ENCODE results near the gene STK16.

Gene STK16

DNA sequence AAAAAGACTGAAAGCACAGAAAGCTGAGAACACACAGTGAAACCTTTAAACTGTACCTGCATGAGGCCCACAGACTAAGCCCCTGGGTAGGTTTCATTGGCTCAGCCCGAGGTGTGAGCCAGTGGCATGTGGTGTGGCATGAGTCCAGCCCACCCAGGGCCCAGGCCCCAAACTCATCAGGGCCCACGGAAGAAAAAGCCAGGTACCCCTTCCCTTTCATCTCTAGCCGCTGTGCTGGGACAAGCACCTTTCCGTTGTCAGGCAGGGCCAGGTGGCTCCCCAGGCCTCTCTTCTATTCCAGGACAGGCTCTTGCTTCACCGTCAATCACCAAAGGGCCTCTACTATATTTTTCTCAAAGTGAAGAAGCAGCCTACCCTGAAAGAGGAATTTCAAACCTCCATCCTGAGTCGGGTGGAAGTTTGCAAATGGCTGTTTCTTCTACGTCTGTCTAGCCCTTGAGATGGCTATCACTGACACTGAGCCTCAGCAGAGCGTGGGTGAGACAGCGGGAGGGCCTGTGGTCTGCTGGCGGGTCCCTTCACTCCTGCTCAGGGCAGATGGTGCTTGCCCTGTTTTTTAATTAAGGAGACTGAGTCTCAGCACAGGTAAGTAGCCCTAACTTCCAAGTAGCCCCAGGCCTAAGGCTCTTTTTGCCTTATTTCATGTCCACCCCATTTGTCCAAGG, 42.4 kb downstream of the STK16 start:
- TF ChIP-seq, protein P1, sequence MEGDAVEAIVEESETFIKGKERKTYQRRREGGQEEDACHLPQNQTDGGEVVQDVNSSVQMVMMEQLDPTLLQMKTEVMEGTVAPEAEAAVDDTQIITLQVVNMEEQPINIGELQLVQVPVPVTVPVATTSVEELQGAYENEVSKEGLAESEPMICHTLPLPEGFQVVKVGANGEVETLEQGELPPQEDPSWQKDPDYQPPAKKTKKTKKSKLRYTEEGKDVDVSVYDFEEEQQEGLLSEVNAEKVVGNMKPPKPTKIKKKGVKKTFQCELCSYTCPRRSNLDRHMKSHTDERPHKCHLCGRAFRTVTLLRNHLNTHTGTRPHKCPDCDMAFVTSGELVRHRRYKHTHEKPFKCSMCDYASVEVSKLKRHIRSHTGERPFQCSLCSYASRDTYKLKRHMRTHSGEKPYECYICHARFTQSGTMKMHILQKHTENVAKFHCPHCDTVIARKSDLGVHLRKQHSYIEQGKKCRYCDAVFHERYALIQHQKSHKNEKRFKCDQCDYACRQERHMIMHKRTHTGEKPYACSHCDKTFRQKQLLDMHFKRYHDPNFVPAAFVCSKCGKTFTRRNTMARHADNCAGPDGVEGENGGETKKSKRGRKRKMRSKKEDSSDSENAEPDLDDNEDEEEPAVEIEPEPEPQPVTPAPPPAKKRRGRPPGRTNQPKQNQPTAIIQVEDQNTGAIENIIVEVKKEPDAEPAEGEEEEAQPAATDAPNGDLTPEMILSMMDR (IDR thresholded peaks at IDR 0.05; ENCODE audit: control insufficient read depth, insufficient read depth, low read depth, low read length, missing control alignments), result no peak
- DNase-seq (ENCODE audit: low read depth), result no peak
- H3K4me3 ChIP-seq (ENCODE audit: control insufficient read depth, low read depth, low read length), result no peak overlapping the region

GRCh38 chr2:219289195-219289536, 43.9 kb downstream of the STK16 start:
- DNase-seq (ENCODE audit: low read depth), result no peak
- H3K4me3 ChIP-seq (ENCODE audit: control insufficient read depth, low read depth, low read length), result no peak overlapping the region
- TF ChIP-seq, protein P1 (IDR thresholded peaks at IDR 0.05; ENCODE audit: control insufficient read depth, insufficient read depth, low read depth, low read length, missing control alignments), result no peak

DNA sequence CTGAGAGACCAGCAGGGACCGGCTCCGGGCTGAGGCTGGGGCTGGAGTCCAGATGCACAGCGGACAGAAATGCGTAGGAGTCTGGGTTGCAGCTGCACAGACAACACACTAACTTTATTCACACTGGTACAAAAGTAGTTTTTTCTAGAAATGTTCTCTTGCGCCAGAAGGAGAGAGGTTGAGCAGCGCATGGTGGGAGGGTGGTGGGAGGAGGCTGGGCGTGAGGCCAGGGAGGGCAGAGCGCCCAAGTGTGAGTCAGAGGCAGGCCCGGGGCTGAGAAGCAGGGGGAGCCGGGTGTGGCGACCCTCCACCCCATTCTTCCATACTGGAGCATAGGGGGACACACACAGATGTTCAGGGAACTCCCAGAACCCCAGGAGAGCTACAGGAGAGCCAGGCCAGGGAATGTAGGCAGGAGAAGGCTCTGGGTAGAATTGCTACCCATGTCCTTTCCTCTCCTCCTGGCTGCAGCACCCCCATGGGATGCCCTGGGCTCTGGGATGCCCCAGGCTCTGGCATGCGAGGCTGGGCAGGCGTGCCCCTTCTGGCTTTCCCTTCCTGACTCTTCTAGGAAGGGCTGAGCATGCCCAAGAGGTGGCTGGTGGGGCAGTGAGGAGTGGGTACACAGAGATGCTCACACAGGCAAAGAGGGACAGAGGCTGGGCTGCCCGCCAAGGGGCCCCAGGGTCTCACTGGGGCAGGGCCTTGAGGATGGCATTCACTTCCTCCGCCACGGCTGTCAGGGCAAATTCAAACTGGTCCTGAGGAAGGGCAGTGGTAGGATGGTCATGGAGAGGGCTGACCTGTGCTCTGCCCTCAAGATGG, 44.5 kb downstream of the STK16 start:
- H3K4me3 ChIP-seq (ENCODE audit: control insufficient read depth, low read depth, low read length), result no peak overlapping the region
- TF ChIP-seq, protein P1 (IDR thresholded peaks at IDR 0.05; ENCODE audit: control insufficient read depth, insufficient read depth, low read depth, low read length, missing control alignments), result no peak
- DNase-seq (ENCODE audit: low read depth), result peak; percentile 76

DNA sequence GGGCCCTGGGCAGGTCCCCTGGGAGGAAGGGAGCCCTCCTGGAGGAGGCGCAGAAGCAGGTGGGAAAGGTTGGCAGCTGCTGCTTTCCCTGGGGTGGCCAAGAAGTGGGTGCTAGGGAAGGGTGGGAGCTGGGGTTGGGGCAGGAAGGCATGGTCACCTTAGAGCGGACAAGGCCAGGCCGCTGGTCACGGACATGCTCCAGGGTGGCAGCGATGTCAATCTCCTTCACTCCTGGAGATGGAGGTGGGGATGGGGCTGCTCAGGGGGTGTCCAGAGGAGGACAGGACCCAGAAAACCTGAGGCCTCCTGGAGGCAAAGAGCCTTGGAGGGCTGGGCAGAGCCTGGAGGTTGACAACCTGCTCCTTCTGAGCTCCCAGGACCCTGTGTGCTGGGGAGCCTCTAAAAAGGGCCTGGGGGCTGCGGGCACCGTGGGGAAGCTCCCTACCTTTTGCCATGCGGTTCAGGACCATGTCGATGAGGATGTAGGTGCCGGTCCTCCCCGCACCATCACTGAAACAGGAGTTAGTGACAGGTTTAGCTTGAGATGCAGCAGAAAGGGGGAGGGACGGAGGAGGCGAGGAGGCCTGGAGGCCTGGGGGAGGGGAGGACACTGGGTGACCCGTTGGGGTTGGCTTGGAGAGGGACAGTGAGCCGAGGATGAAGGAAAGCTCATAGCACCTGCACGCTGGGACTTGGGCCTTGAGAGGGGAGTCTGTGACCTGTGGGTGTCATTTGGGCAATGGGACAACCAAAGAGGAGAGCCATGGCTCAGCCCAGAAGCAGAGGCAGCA, 45.3 kb downstream of the STK16 start:
- no peak overlapping the region for H3K4me3 ChIP-seq (ENCODE audit: control insufficient read depth, low read depth, low read length)
- no peak for DNase-seq (ENCODE audit: low read depth)
- TF ChIP-seq, protein P1 (IDR thresholded peaks at IDR 0.05; ENCODE audit: control insufficient read depth, insufficient read depth, low read depth, low read length, missing control alignments), result no peak

- TF ChIP-seq, protein P1 (IDR thresholded peaks at IDR 0.05; ENCODE audit: control insufficient read depth, insufficient read depth, low read depth, low read length, missing control alignments), result no peak
- H3K4me3 ChIP-seq (ENCODE audit: control insufficient read depth, low read depth, low read length), result no peak overlapping the region
- no peak for DNase-seq (ENCODE audit: low read depth)
Observed at GRCh38 chr2:219291394-219291793, 46.1 kb downstream of the STK16 start.

DNA sequence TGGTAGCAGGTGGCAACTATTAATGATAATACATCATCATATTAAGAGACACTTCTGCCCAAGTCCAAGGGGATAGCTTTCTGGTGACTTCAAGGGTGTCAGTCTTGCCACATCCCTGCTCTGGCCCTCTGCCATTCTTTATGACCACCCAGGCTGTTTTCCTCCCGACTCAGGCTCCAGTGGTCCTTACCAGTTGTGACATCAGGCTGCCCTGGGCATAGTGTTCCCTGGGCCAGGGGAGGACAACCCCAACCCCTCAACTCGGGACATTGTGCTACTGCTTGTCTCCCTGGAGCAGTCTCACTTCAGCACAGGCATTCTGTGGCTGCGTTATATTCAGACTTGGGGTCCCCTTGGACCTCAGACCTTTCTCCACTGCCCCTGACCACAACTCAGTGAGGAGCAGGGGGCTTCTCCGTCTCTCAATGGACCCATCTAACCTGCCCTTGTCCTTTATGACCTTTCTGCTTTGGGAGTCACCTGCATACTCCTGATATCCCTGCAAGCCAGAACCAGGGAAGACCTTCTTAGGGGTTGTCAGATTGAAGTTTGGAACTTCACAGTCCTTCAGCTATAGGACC, 46.7 kb downstream of the STK16 start:
- TF ChIP-seq, protein P1 (IDR thresholded peaks at IDR 0.05; ENCODE audit: control insufficient read depth, insufficient read depth, low read depth, low read length, missing control alignments), result no peak
- no peak overlapping the region for H3K4me3 ChIP-seq (ENCODE audit: control insufficient read depth, low read depth, low read length)
- no peak for DNase-seq (ENCODE audit: low read depth)
